T-helper 22 cell (primary cell): Measurements from ENCODE around the gene TMEM184A.

Experiments
- DNase-seq: peaks from one replicate; pipeline ENCODE4 v3.0.0-alpha.2; 2020; ENCODE audit warnings: low read depth

Gene TMEM184A

GRCh38 chr7:1539181-1539881 lies 16.7 kb downstream of the TMEM184A start:
- DNase-seq: no peak

GRCh38 chr7:1538544-1539180 lies 17.3 kb downstream of the TMEM184A start:
- DNase-seq: no peak

- no peak for DNase-seq
Measured at GRCh38 chr7:1537535-1538412, 18.2 kb downstream of the TMEM184A start.

- no peak for DNase-seq
Measured at GRCh38 chr7:1536743-1537534, 19.1 kb downstream of the TMEM184A start.

- no peak for DNase-seq
Measured at GRCh38 chr7:1536455-1536742, 19.6 kb downstream of the TMEM184A start.

GRCh38 chr7:1535701-1536454 lies 20.1 kb downstream of the TMEM184A start:
- DNase-seq: no peak

- no peak for DNase-seq
Measured at GRCh38 chr7:1535100-1535458, 20.9 kb downstream of the TMEM184A start.

GRCh38 chr7:1534330-1535099 lies 21.5 kb downstream of the TMEM184A start:
- DNase-seq: no peak

GRCh38 chr7:1533547-1534329 lies 22.3 kb downstream of the TMEM184A start:
- DNase-seq: no peak

- DNase-seq: no peak
Measured at GRCh38 chr7:1533255-1533546, 22.8 kb downstream of the TMEM184A start.

GRCh38 chr7:1532456-1533254 lies 23.4 kb downstream of the TMEM184A start:
- DNase-seq: peak; percentile 56

- no peak for DNase-seq
Measured at GRCh38 chr7:1531979-1532455, 24.0 kb downstream of the TMEM184A start.

- peak; percentile 42 for DNase-seq
Measured at GRCh38 chr7:1531263-1531978, 24.6 kb downstream of the TMEM184A start.

GRCh38 chr7:1530946-1531262 lies 25.1 kb downstream of the TMEM184A start:
- DNase-seq: no peak

GRCh38 chr7:1529383-1530116 lies 26.5 kb downstream of the TMEM184A start:
- no peak for DNase-seq

GRCh38 chr7:1526271-1526754 lies 29.7 kb downstream of the TMEM184A start:
- no peak for DNase-seq

GRCh38 chr7:1525409-1525808 lies 30.6 kb downstream of the TMEM184A start:
- no peak for DNase-seq

GRCh38 chr7:1523844-1524243 lies 32.2 kb downstream of the TMEM184A start:
- DNase-seq: no peak
